EL (cell line): Measurements from ENCODE around the gene ARHGEF7.
"Not testable (repeated sequence)": the region's sequence is repeated elsewhere in the genome, so short reads cannot be mapped to it uniquely, and the experiment has no call there.

Experiments
- DNase-seq: peaks from one replicate; pipeline ENCODE4 v3.0.0-alpha.2; 2016

ARHGEF7 gene

GRCh38 chr13:111174377-111175114 lies 59.4 kb downstream of the ARHGEF7 start:
- no peak for DNase-seq

GRCh38 chr13:111175372-111175771 lies 60.3 kb downstream of the ARHGEF7 start:
- no peak for DNase-seq

- no peak for DNase-seq
Observed at GRCh38 chr13:111175935-111176334, 60.8 kb downstream of the ARHGEF7 start.

- DNase-seq: no peak
Observed at GRCh38 chr13:111176421-111176820, 61.3 kb downstream of the ARHGEF7 start.

- DNase-seq: no peak
Observed at GRCh38 chr13:111177081-111177711, 62.1 kb downstream of the ARHGEF7 start.

- peak; percentile 67 for DNase-seq
Observed at GRCh38 chr13:111177921-111178320, 62.8 kb downstream of the ARHGEF7 start.

GRCh38 chr13:111178402-111178801 lies 63.3 kb downstream of the ARHGEF7 start:
- no peak for DNase-seq

GRCh38 chr13:111179908-111180760 lies 65.0 kb downstream of the ARHGEF7 start:
- DNase-seq: peak; percentile 18

- no peak for DNase-seq
Observed at GRCh38 chr13:111181977-111182376, 66.9 kb downstream of the ARHGEF7 start.

- DNase-seq: no peak
Observed at GRCh38 chr13:111183087-111183645, 68.1 kb downstream of the ARHGEF7 start.

- DNase-seq: no peak
Observed at GRCh38 chr13:111183959-111184358, 68.8 kb downstream of the ARHGEF7 start.

GRCh38 chr13:111184458-111185401 lies 69.6 kb downstream of the ARHGEF7 start:
- DNase-seq: no peak

GRCh38 chr13:111186305-111186935 lies 71.3 kb downstream of the ARHGEF7 start:
- DNase-seq: no peak

- DNase-seq: peak; percentile 30
Observed at GRCh38 chr13:111187960-111188541, 72.9 kb downstream of the ARHGEF7 start.

- not testable (repeated sequence) for DNase-seq
Observed at GRCh38 chr13:111189064-111189505, 74.0 kb downstream of the ARHGEF7 start.

GRCh38 chr13:111189516-111189915 lies 74.4 kb downstream of the ARHGEF7 start:
- not testable (repeated sequence) for DNase-seq

- not testable (repeated sequence) for DNase-seq
Observed at GRCh38 chr13:111193223-111193622, 78.1 kb downstream of the ARHGEF7 start.

- DNase-seq: peak; percentile 89
Observed at GRCh38 chr13:111194651-111195050, 79.5 kb downstream of the ARHGEF7 start.

- DNase-seq: not testable (repeated sequence)
Observed at GRCh38 chr13:111198732-111199378, 83.7 kb downstream of the ARHGEF7 start.

- no peak for DNase-seq
Observed at GRCh38 chr13:111201304-111201940, 86.3 kb downstream of the ARHGEF7 start.
